A673 (cell line): ENCODE data around the gene PDE6D.
"Not testable (repeated sequence)": the region's sequence is repeated elsewhere in the genome, so short reads cannot be mapped to it uniquely, and the experiment has no call there.

Source experiments
- CTCF ChIP-seq: fragments of 300-800, 200-600 bp; sonication (generic); conservative IDR thresholded peaks from 2 replicates; pipeline ENCODE4 v1.5.1; 2017; ENCODE audit warnings: low read depth, mild to moderate bottlenecking, antibody characterized with exemption, low read length, moderate library complexity, mixed read lengths
- EZH2 ChIP-seq: fragments of 200-600 bp; sonication (generic); IDR thresholded peaks from 2 replicates; pipeline ENCODE4 v1.6.1; 2017; ENCODE audit warnings: borderline replicate concordance, low read depth, mild to moderate bottlenecking, mixed read lengths, antibody characterized with exemption, low read length; ENCODE audit not compliant: poor library complexity, severe bottlenecking

GRCh38 chr2:231712451-231713021 lies 68.5 kb downstream of the PDE6D start:
- TF ChIP-seq CTCF, EZH2: not testable (repeated sequence)
